HCEC 1CT (cell line): ENCODE results near the gene L3MBTL3.

ENCODE experiments used
- DNase-seq: peaks from one replicate; pipeline ENCODE4 v3.0.0-alpha.2; 2017

Gene L3MBTL3

GRCh38 chr6:130188207-130188899, 170.0 kb downstream of the L3MBTL3 start:
- DNase-seq = no peak

DNA sequence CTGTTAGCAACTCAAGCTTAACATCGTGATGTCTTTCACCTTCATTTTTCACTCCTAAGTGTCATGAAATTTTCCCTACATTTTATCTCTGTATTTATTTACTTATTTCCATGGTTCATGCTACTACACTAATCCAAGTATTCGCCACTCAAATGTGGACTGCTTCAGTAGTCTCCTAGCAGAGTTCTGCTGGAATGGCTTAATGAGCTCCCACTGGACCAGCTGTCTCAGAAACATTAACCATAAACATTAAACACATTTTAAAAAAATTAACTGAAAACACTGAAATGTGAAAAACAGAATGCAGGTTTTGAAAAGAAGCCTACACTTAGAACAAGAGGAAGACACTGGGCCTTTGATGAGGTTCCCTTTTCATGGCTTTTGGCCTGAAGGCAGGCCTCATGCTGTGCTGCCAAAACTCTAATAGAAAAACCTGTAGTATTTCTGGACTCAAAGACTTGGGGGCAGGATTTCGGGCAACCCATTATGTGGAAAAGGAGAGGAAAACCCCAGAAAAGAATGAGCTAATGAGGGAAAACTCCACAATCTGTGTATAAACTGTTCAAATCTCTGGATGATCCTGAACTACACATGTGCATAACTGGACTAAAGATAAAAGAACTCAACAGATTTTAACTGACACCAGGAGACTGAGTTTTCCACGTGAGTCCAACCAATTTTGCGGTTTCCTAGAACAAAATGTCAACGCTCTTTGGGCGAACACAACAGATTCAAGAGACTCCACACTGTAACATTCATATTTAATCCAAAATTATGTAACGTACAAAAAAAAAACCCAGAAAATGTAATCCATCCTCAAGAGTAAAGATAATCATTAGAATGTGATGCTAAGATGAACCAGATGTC, 171.4 kb downstream of the L3MBTL3 start:
- DNase-seq = no peak
